Endodermal cell (in vitro differentiated cells): ENCODE data around the gene PLEKHA5. TPM values are rescaled to one million over a fixed set of nuclear protein-coding genes. Genes with fewer than 3 reads are reported as not detected.

Experiments
- DNase-seq: peaks from one replicate; pipeline ENCODE4 v3.0.0-alpha.2; 2017
- H3K27ac ChIP-seq: 2 replicates; pipeline ENCODE4 v1.5.1; 2013; ENCODE audit warnings: mild to moderate bottlenecking, low read depth, low read length, moderate library complexity
- H3K27me3 ChIP-seq: 2 replicates; pipeline ENCODE4 v1.6.1; 2013; ENCODE audit warnings: mild to moderate bottlenecking, low read length, moderate library complexity; ENCODE audit not compliant: insufficient read depth, control insufficient read depth, poor library complexity, severe bottlenecking
- H3K36me3 ChIP-seq: 2 replicates; pipeline ENCODE4 v1.7.0; 2013; ENCODE audit warnings: mild to moderate bottlenecking, low read length, moderate library complexity; ENCODE audit not compliant: control insufficient read depth, insufficient read depth
- H3K4me1 ChIP-seq: one replicate; pipeline ENCODE4 v1.7.0; 2013; ENCODE audit warnings: low read length; ENCODE audit not compliant: control insufficient read depth, insufficient read depth
- H3K4me3 ChIP-seq: 2 replicates; pipeline ENCODE4 v1.5.1; 2013; ENCODE audit warnings: mild to moderate bottlenecking, low read length, moderate library complexity
- H3K9ac ChIP-seq: 2 replicates; pipeline ENCODE4 v1.6.1; 2013; ENCODE audit warnings: mild to moderate bottlenecking, low read length, moderate library complexity; ENCODE audit not compliant: poor library complexity, severe bottlenecking; ENCODE audit errors: extremely low read depth
- H3K9me3 ChIP-seq: 2 replicates; pipeline ENCODE4 v1.6.1; 2013; ENCODE audit warnings: mild to moderate bottlenecking, low read length, moderate library complexity; ENCODE audit not compliant: control insufficient read depth
- H3K27ac Mint-ChIP-seq: 2 replicates; pipeline ENCODE4 v1.8.0; 2020; ENCODE audit warnings: mixed read lengths
- H3K27me3 Mint-ChIP-seq: 2 replicates; pipeline ENCODE4 v1.8.0; 2021; ENCODE audit warnings: mild to moderate bottlenecking, mixed read lengths; ENCODE audit not compliant: insufficient read depth
- H3K36me3 Mint-ChIP-seq: 2 replicates; pipeline ENCODE4 v1.8.0; 2020; ENCODE audit warnings: low read depth, mixed read lengths
- H3K4me1 Mint-ChIP-seq: 2 replicates; pipeline ENCODE4 v1.8.0; 2020; ENCODE audit warnings: mixed read lengths
- H3K4me3 Mint-ChIP-seq: 2 replicates; pipeline ENCODE4 v1.8.0; 2020; ENCODE audit warnings: mild to moderate bottlenecking, moderate library complexity, mixed read lengths
- H3K9me3 Mint-ChIP-seq: 2 replicates; pipeline ENCODE4 v1.8.0; 2020; ENCODE audit warnings: mild to moderate bottlenecking, mixed read lengths
- CTCF ChIP-seq: fragments of 200-600 bp; sonication (generic); conservative IDR thresholded peaks from 2 replicates; pipeline ENCODE4 v1.5.0; 2021; ENCODE audit warnings: antibody characterized with exemption, mild to moderate bottlenecking
- WGBS, 2 experiments: methylation state at CpG; one replicate each; pipeline versions ENCODE4 v1.1.5 to v1.1.7; 2013; ENCODE audit warnings: missing lambda C conversion rate in 2 of 2, mixed read lengths in 1 of 2; ENCODE audit not compliant: insufficient coverage in 1 of 2, insufficient read length in 1 of 2; 5-methylcytosine and 5-hydroxymethylcytosine counted together
- total RNA-seq, 2 donors: library from RNA; stranded (reverse); fragmentation: NEBNext Ultra II Directional in 1 of 2; extraction: Animal tissue kit (Norgen Biotek cat#: 25700) in 1 of 2; gene quantifications; 2 replicates in 1 of 2; 3 replicates in 1 of 2; pipeline ENCODE4 v1.2.1, GENCODE V29; 2021

Gene PLEKHA5
- total RNA-seq, 2 donors from 2014 or later: 48.5 to 139 TPM

- H3K9ac ChIP-seq: no peak overlapping the region
- Mint-ChIP-seq H3K36me3 (no peaks in the 10 kb centered on the region), H3K4me3 (no peak overlapping the region), H3K4me1 (no peaks in the 10 kb centered on the region), H3K27ac (no peak overlapping the region), H3K27me3 (no peaks in the 10 kb centered on the region), H3K9me3 (peaks cover 4% of the 10 kb centered on the region)
- H3K36me3 ChIP-seq: no peaks in the 10 kb centered on the region
- WGBS, 2 experiments: 52 to 70% methylated on average over 3 of the region's 3 CpGs
- no peak overlapping the region for H3K4me3 ChIP-seq
- no peaks in the 10 kb centered on the region for H3K27me3 ChIP-seq
- H3K4me1 ChIP-seq: no peaks in the 10 kb centered on the region
- no peak for DNase-seq
- no peak overlapping the region for H3K27ac ChIP-seq
- H3K9me3 ChIP-seq: no peaks in the 10 kb centered on the region
- no peak for TF ChIP-seq CTCF
These were observed 8.7 kb upstream of the PLEKHA5 start for GRCh38 chr12:19120795-19121194.

GRCh38 chr12:19121449-19122018 is 8.0 kb upstream of the PLEKHA5 start:
- Histone ChIP-seq H3K27ac (no peak overlapping the region), H3K9me3 (peaks cover 4% of the 10 kb centered on the region), H3K4me3 (no peak overlapping the region), H3K4me1 (no peaks in the 10 kb centered on the region), H3K27me3 (no peaks in the 10 kb centered on the region), H3K9ac (no peak overlapping the region), H3K36me3 (no peaks in the 10 kb centered on the region)
- TF ChIP-seq CTCF: no peak
- no peaks in the 10 kb centered on the region for H3K4me1 Mint-ChIP-seq
- no peak overlapping the region for H3K27ac Mint-ChIP-seq
- H3K36me3 Mint-ChIP-seq: peaks cover 2% of the 10 kb centered on the region
- no peak overlapping the region for H3K4me3 Mint-ChIP-seq
- 93 to 100% methylated on average over 1 of the region's 1 CpG for WGBS, 2 experiments
- H3K27me3 Mint-ChIP-seq: no peaks in the 10 kb centered on the region
- peaks cover 6% of the 10 kb centered on the region for H3K9me3 Mint-ChIP-seq
- DNase-seq: no peak

GRCh38 chr12:19125325-19125724 is 4.2 kb upstream of the PLEKHA5 start:
- Mint-ChIP-seq H3K36me3 (peaks cover 14% of the 10 kb centered on the region), H3K4me1 (peaks cover 2% of the 10 kb centered on the region), H3K27me3 (no peaks in the 10 kb centered on the region), H3K9me3 (peaks cover 26% of the 10 kb centered on the region), H3K27ac (no peak overlapping the region), H3K4me3 (no peak overlapping the region)
- Histone ChIP-seq H3K4me3 (no peak overlapping the region), H3K36me3 (no peaks in the 10 kb centered on the region), H3K27ac (no peak overlapping the region), H3K27me3 (no peaks in the 10 kb centered on the region), H3K4me1 (no peaks in the 10 kb centered on the region), H3K9me3 (peaks cover 27% of the 10 kb centered on the region), H3K9ac (no peak overlapping the region)
- WGBS, 2 experiments: 90 to 100% methylated on average over 2 to 5 of the region's 5 CpGs
- no peak for DNase-seq
- TF ChIP-seq CTCF: no peak
